Measurements from ENCODE around the gene ZNF180.

DNA sequence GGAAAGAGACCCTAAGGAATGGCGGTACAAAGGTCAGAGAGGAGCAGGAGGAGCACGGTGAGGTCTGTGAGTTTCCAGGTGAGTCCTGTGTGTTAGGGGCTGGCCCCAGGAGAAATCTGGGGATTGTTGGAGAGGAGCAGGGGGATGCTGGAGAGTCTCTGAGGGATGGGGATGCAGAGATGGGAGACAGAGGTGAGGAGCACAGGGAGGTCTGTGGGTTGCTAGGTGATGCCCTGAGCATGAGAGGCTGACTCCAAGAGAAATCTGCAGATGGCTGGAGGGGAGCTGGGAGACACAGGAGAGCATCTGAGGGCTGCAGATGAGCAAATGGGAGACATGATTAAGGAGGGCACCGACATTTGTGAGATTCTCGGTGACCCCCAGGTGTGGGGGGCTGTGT is 48.0 kb downstream of the ZNF180 start:
- TF ChIP-seq, protein P1, sequence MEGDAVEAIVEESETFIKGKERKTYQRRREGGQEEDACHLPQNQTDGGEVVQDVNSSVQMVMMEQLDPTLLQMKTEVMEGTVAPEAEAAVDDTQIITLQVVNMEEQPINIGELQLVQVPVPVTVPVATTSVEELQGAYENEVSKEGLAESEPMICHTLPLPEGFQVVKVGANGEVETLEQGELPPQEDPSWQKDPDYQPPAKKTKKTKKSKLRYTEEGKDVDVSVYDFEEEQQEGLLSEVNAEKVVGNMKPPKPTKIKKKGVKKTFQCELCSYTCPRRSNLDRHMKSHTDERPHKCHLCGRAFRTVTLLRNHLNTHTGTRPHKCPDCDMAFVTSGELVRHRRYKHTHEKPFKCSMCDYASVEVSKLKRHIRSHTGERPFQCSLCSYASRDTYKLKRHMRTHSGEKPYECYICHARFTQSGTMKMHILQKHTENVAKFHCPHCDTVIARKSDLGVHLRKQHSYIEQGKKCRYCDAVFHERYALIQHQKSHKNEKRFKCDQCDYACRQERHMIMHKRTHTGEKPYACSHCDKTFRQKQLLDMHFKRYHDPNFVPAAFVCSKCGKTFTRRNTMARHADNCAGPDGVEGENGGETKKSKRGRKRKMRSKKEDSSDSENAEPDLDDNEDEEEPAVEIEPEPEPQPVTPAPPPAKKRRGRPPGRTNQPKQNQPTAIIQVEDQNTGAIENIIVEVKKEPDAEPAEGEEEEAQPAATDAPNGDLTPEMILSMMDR (IDR thresholded peaks at IDR 0.05): no peak
- TF ChIP-seq POLR2A (IDR thresholded peaks at IDR 0.05) (no peak), EP300 (IDR thresholded peaks at IDR 0.05) (no peak)
